22Rv1 (cell line): ENCODE data around the gene ELOVL1.

Source experiments
- ZFX ChIP-seq: fragments of 450-650 bp; IDR thresholded peaks from 2 replicates; pipeline ENCODE4 v1.6.1; 2017; ENCODE audit warnings: antibody characterized with exemption, borderline replicate concordance
- TF ChIP-seq, protein P1 (sequence below): fragments of 450-650 bp; IDR thresholded peaks from 2 replicates; pipeline ENCODE4 v1.5.1; 2017; ENCODE audit warnings: mild to moderate bottlenecking

DNA sequence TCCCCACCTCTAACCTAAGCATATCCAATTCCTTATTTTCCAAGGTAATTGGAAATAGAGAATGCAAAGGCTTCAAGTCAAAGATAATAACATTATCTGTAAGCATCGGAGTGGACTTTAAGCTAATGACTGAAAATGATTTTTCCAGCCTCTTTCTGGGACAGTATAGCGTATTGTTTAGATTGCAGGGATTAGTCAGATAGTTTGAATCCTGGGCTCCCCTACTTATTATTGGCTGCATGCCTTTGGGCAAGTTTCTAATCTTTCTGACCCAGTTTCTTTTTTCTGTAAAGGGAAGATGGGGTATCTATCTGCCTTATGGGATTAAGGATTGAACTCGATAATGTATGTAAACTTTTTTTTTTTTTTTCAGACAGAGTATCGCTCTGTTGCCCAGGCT lies 10.6 kb downstream of the ELOVL1 start:
- TF ChIP-seq, protein P1, sequence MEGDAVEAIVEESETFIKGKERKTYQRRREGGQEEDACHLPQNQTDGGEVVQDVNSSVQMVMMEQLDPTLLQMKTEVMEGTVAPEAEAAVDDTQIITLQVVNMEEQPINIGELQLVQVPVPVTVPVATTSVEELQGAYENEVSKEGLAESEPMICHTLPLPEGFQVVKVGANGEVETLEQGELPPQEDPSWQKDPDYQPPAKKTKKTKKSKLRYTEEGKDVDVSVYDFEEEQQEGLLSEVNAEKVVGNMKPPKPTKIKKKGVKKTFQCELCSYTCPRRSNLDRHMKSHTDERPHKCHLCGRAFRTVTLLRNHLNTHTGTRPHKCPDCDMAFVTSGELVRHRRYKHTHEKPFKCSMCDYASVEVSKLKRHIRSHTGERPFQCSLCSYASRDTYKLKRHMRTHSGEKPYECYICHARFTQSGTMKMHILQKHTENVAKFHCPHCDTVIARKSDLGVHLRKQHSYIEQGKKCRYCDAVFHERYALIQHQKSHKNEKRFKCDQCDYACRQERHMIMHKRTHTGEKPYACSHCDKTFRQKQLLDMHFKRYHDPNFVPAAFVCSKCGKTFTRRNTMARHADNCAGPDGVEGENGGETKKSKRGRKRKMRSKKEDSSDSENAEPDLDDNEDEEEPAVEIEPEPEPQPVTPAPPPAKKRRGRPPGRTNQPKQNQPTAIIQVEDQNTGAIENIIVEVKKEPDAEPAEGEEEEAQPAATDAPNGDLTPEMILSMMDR = no peak
- no peak for TF ChIP-seq ZFX
